22Rv1 (cell line): Measurements from ENCODE around the gene TMEM95.

ENCODE experiments used
- H3K27ac ChIP-seq: fragments of 450-650 bp; 2 replicates; pipeline ENCODE4 v1.5.1; 2017
- CTCF ChIP-seq: fragments of 450-650 bp; IDR thresholded peaks from 2 replicates; pipeline ENCODE4 v1.5.1; 2017; ENCODE audit warnings: mild to moderate bottlenecking
- ZFX ChIP-seq: fragments of 450-650 bp; IDR thresholded peaks from 2 replicates; pipeline ENCODE4 v1.6.1; 2017; ENCODE audit warnings: antibody characterized with exemption, borderline replicate concordance

TMEM95 gene, protein sequence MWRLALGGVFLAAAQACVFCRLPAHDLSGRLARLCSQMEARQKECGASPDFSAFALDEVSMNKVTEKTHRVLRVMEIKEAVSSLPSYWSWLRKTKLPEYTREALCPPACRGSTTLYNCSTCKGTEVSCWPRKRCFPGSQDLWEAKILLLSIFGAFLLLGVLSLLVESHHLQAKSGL

GRCh38 chr17:7355053-7355452 is at the start of gene TMEM95:
Gene TMEM95, plus strand, starts transcription at chr17:7355156. Its CDS starts 49 bp downstream, at chr17:7355205.
- TF ChIP-seq CTCF (no peak), ZFX (no peak)
- no peak within 1 kb of the TSS for H3K27ac ChIP-seq

DNA sequence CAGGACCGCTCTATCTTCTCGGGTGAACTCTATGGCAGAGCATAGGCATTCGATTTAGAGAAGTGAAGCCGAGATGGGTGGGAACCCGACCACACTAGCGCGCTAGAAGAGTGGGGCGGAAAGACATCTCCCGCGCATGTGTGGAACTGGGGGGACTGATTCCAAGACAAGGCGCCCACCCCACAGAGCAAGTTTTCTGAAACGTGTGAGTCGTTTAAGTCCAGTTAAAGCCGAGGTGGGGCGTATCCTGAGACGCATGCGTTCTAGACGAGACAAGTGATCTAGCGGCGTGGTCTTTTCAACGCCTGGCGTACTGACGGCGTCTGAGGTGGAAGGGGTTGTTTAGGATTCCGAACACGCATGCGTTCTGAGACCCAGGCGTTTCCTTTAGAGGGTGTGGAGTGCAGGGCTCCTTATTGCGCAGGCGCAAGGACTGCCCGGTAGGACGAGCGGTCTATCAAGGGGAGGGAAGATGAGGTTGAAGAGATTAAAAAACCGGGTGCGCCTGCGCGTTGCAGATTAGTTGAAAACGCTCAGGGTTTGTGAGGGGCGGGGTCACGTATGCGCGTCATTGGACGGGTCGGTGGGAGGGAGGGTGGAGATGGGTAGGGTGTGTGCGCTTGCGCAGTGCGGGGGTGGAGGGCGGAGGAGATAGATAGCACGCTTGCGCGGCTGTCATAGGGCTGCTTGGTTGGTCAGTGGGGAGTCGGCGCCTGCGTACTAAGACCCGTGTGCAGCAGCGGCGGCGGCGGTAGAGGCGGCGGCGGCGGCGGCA is 47.9 kb upstream of the TMEM95 start, which contains the start of gene EIF5A:
Gene EIF5A, plus strand, starts transcription at position 718 of the 775 bp plus-strand sequence. CDS start 2,008 bp downstream, outside the sequence.
- TF ChIP-seq ZFX (no peak), CTCF (no peak)
- H3K27ac ChIP-seq = peak within 1 kb of the TSS; percentile 99

GRCh38 chr17:7307686-7308624 is 47.0 kb upstream of the TMEM95 start:
- TF ChIP-seq CTCF (no peak), ZFX (no peak)
- H3K27ac ChIP-seq = peak overlapping the region; percentile 99

- H3K27ac ChIP-seq = peak overlapping the region; percentile 99
- TF ChIP-seq ZFX = no peak
- TF ChIP-seq CTCF = no peak
Measured at GRCh38 chr17:7308625-7309433, 46.1 kb upstream of the TMEM95 start.

- H3K27ac ChIP-seq = peak overlapping the region; percentile 99
Measured at GRCh38 chr17:7309628-7310027, 45.3 kb upstream of the TMEM95 start.

More at GRCh38 chr17:7309628-7310027, 45.3 kb upstream of the TMEM95 start:
- TF ChIP-seq CTCF (no peak), ZFX (no peak)
